ENCODE measurements around the gene UNC5C.

DNA sequence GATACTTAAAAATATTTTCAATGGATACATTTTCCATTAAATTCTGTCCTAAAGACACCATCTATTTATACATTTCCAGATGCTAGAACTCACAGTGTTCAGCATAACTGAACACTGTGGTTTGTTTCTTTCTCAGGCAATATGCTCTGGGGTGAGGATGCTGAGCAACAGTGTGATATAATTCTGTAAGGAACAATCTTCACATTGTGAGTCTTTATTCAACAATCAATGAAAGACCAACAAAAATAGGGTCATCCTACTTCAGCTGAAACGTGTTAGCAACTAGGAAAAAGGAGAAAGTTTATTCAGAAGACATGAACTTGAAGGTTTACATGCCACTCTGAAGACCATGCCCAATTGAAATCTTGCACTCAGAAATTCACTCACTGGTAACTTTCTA lies 284.8 kb downstream of the UNC5C start:
- TF ChIP-seq, protein P1, sequence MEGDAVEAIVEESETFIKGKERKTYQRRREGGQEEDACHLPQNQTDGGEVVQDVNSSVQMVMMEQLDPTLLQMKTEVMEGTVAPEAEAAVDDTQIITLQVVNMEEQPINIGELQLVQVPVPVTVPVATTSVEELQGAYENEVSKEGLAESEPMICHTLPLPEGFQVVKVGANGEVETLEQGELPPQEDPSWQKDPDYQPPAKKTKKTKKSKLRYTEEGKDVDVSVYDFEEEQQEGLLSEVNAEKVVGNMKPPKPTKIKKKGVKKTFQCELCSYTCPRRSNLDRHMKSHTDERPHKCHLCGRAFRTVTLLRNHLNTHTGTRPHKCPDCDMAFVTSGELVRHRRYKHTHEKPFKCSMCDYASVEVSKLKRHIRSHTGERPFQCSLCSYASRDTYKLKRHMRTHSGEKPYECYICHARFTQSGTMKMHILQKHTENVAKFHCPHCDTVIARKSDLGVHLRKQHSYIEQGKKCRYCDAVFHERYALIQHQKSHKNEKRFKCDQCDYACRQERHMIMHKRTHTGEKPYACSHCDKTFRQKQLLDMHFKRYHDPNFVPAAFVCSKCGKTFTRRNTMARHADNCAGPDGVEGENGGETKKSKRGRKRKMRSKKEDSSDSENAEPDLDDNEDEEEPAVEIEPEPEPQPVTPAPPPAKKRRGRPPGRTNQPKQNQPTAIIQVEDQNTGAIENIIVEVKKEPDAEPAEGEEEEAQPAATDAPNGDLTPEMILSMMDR (IDR thresholded peaks at IDR 0.05; ENCODE audit: low read depth, low read length, missing input control) = no peak
- TF ChIP-seq, protein P2, sequence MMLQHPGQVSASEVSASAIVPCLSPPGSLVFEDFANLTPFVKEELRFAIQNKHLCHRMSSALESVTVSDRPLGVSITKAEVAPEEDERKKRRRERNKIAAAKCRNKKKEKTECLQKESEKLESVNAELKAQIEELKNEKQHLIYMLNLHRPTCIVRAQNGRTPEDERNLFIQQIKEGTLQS (IDR thresholded peaks at IDR 0.05) = no peak
- TF ChIP-seq YY1 (IDR thresholded peaks at IDR 0.05) = no peak
- TF ChIP-seq, protein P3, sequence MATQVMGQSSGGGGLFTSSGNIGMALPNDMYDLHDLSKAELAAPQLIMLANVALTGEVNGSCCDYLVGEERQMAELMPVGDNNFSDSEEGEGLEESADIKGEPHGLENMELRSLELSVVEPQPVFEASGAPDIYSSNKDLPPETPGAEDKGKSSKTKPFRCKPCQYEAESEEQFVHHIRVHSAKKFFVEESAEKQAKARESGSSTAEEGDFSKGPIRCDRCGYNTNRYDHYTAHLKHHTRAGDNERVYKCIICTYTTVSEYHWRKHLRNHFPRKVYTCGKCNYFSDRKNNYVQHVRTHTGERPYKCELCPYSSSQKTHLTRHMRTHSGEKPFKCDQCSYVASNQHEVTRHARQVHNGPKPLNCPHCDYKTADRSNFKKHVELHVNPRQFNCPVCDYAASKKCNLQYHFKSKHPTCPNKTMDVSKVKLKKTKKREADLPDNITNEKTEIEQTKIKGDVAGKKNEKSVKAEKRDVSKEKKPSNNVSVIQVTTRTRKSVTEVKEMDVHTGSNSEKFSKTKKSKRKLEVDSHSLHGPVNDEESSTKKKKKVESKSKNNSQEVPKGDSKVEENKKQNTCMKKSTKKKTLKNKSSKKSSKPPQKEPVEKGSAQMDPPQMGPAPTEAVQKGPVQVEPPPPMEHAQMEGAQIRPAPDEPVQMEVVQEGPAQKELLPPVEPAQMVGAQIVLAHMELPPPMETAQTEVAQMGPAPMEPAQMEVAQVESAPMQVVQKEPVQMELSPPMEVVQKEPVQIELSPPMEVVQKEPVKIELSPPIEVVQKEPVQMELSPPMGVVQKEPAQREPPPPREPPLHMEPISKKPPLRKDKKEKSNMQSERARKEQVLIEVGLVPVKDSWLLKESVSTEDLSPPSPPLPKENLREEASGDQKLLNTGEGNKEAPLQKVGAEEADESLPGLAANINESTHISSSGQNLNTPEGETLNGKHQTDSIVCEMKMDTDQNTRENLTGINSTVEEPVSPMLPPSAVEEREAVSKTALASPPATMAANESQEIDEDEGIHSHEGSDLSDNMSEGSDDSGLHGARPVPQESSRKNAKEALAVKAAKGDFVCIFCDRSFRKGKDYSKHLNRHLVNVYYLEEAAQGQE (IDR thresholded peaks at IDR 0.05) = no peak
- no peak for TF ChIP-seq JUND (IDR thresholded peaks at IDR 0.05)
- no peak for TF ChIP-seq RAD21 (IDR thresholded peaks at IDR 0.05)
- TF ChIP-seq TAF1 (conservative IDR thresholded peaks at IDR 0.05) = no peak
- TF ChIP-seq FOXA1 (IDR thresholded peaks at IDR 0.05) = no peak
- TF ChIP-seq EGR1 (IDR thresholded peaks at IDR 0.05; ENCODE audit: low read depth in 2 of 2) = no peak
- TF ChIP-seq, protein P4, sequence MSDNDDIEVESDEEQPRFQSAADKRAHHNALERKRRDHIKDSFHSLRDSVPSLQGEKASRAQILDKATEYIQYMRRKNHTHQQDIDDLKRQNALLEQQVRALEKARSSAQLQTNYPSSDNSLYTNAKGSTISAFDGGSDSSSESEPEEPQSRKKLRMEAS (IDR thresholded peaks at IDR 0.05) = no peak
- no peak for TF ChIP-seq GABPA (IDR thresholded peaks at IDR 0.05 in 1 of 2, conservative IDR thresholded peaks at IDR 0.05 in 1 of 2)
- TF ChIP-seq, protein P5, sequence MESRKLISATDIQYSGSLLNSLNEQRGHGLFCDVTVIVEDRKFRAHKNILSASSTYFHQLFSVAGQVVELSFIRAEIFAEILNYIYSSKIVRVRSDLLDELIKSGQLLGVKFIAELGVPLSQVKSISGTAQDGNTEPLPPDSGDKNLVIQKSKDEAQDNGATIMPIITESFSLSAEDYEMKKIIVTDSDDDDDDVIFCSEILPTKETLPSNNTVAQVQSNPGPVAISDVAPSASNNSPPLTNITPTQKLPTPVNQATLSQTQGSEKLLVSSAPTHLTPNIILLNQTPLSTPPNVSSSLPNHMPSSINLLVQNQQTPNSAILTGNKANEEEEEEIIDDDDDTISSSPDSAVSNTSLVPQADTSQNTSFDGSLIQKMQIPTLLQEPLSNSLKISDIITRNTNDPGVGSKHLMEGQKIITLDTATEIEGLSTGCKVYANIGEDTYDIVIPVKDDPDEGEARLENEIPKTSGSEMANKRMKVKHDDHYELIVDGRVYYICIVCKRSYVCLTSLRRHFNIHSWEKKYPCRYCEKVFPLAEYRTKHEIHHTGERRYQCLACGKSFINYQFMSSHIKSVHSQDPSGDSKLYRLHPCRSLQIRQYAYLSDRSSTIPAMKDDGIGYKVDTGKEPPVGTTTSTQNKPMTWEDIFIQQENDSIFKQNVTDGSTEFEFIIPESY (IDR thresholded peaks at IDR 0.05) = no peak
